ENCODE measurements around the gene ENTPD7. TPM values are rescaled to one million over a fixed set of nuclear protein-coding genes. Genes with fewer than 3 reads are reported as not detected.

The ENTPD7 gene
- total and polyA plus RNA-seq, 5 donors, result 0.70 to 5.5 (median 3.2) TPM

DNA sequence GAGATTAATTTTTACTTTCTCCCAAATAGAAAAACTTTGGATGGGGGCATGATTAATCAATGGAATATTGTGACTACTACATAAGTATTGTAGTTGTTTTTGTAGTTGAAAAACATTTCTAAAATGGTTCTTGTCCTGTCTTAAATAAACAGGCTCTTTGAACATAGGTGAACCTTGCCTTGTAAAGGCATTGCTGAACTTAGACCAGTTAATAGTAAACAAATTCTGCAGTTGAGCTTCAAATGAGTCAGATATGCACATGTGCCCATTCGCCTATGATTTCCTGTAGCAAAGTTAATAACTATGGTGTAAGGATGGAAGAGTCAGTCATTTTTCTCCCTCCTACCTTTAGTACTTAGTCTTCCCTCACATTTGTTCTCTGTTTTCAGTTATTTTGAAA, 95.4 kb downstream of the ENTPD7 start:
- 93% methylated on average over 1 of the region's 1 CpG for WGBS
- H3K27ac ChIP-seq (ENCODE audit: low read length), result no peak overlapping the region
- DNase-seq, result no peak

More for the DNA sequence above, 95.4 kb downstream of the ENTPD7 start:
- H3K4me1 ChIP-seq (ENCODE audit: control insufficient read depth, insufficient read depth, low read length), result no peaks in the 10 kb centered on the region
- no peak overlapping the region for H3K4me3 ChIP-seq (ENCODE audit: low read length)
- H3K27me3 ChIP-seq (ENCODE audit: control insufficient read depth, insufficient read depth), result no peaks in the 10 kb centered on the region
- no peaks in the 10 kb centered on the region for H3K9me3 ChIP-seq (ENCODE audit: control insufficient read depth, low read length)
- ATAC-seq, result no peak
- intact Hi-C loops (cut with DNase I), result no loop called here

Other genes with a start within 250 kb of the ENTPD7 start
- gene GOT1, start 228.9 kb upstream of the ENTPD7 start, total RNA-seq, result 100 to 1,000 TPM; 344 to 515 (median 449) TPM
- 413 TPM for gene GOT1, start 228.9 kb upstream of the ENTPD7 start, polyA plus RNA-seq
- not detected for gene NKX2-3, start 126.6 kb upstream of the ENTPD7 start, total RNA-seq
- not detected for gene NKX2-3, start 126.6 kb upstream of the ENTPD7 start, polyA plus RNA-seq
- 10 to 100 TPM; 39.7 to 52.6 (median 49.8) TPM for gene SLC25A28, start 39.1 kb upstream of the ENTPD7 start, total RNA-seq
- 56.5 TPM for gene SLC25A28, start 39.1 kb upstream of the ENTPD7 start, polyA plus RNA-seq
- 10 to 100 TPM; 23.6 to 26.4 (median 25.9) TPM for gene COX15, start 72.6 kb downstream of the ENTPD7 start, total RNA-seq
- gene COX15, start 72.6 kb downstream of the ENTPD7 start, polyA plus RNA-seq, result 16.5 TPM
- gene CUTC, start 72.7 kb downstream of the ENTPD7 start, total RNA-seq, result 10 to 100 TPM; 22.6 to 29.6 (median 26.7) TPM
- gene CUTC, start 72.7 kb downstream of the ENTPD7 start, polyA plus RNA-seq, result 32.3 TPM
- gene ABCC2, start 123.1 kb downstream of the ENTPD7 start, total RNA-seq, result under 1 TPM; 0.17 to 0.89 (median 0.38) TPM
- gene ABCC2, start 123.1 kb downstream of the ENTPD7 start, polyA plus RNA-seq, result 0.29 TPM